Skeletal muscle satellite cell (primary cell): ENCODE results near the gene SORBS2.

Source experiments
- H3K27me3 ChIP-seq: 2 replicates; pipeline ENCODE4 v1.7.0; 2013; ENCODE audit warnings: low read length; ENCODE audit not compliant: control insufficient read depth, insufficient read depth
- H3K36me3 ChIP-seq: 2 replicates; pipeline ENCODE4 v1.7.0; 2013; ENCODE audit warnings: mild to moderate bottlenecking, control low read depth, low read length; ENCODE audit not compliant: insufficient read depth
- H3K4me1 ChIP-seq: 2 replicates; pipeline ENCODE4 v1.7.0; 2013; ENCODE audit warnings: low read length; ENCODE audit not compliant: control insufficient read depth, insufficient read depth
- H3K4me2 ChIP-seq: 2 replicates; pipeline ENCODE4 v1.7.0; 2013; ENCODE audit warnings: mild to moderate bottlenecking, low read length
- H3K4me3 ChIP-seq: 2 replicates; pipeline ENCODE4 v1.7.0; 2013; ENCODE audit warnings: low read length
- H3K9ac ChIP-seq: 2 replicates; pipeline ENCODE4 v1.7.0; 2013; ENCODE audit warnings: mild to moderate bottlenecking, low read depth, low read length, moderate library complexity
- H3K9me3 ChIP-seq: replicated peaks from 2 replicates; pipeline ENCODE4 v1.7.0; 2013; ENCODE audit warnings: mild to moderate bottlenecking, control low read depth, low read length

The SORBS2 gene

DNA sequence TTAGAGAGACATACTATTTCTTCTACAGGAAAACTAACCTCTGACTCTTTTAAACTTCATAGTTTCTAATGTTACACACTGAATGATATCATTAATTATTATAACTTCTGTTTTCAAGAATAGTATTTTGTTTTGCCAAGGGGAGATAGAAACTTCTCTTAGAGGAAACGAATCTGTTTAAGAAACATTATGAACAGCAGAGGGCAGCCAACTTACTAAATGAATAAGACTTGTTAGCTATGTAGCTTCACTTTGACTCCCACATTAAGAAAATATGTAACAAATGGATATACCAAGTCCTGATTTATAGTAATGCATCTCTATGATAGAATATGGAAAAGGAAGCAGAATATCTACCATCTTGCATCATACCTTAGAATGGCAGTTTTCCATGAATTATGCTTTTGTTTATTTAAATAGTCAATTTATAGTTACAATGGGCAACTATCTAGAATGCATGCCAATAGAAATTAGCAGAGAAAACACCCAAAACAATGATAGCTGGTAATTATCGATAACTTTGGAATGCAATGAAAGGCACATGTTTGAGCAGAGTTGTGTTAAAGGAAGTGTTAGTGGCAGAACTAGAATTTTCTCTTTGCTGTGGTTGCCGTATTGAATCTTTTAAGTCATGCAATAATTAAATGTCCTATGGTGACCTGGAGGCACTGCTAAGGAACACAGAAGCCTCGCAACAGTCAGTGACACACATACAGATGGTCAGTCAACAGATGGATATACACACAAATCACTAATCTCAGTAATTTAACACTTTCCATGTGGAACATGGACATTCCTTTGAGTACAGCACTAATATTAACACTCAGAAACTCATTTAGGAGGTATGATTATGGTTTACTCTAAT, 171.0 kb downstream of the SORBS2 start:
- H3K9me3 ChIP-seq = no peaks in the 10 kb centered on the region
- H3K9ac ChIP-seq = no peak overlapping the region

DNA sequence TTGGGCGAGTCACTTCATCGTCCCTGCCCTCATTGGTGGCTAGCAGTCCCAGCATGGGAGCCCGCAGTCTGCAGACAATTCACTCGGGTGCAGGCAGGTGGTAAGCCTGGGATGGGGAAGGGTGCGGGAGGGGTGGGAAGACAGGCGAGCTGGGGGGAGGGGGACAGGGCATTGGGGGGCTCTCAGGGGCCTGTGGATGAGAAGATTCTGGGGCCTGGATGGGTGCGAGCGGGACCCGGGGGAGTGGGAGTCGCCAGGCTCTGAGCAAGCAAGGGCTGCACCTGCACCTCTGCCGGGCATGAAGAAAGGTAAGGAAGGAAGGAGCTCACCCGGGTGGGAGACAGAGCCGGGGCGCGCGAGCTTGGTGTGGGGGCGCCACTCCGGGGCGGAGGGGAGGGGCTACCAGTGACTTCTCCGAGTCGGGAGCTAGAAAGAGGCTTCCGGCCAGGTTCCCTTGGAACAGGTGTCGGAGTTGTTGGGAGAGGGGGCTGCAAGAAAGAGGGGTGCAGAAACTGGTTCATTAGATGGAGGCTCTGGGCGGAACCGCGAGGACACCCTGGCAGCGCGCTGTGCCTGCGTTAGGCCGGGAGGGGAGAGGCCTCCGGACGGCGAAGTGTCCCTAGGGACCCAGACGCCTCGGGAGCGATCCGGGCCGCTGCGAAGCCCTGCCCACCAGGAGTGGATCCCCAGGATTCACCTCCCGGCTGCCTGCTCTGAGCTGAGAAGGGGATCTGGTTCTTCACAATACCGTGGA, 173.3 kb downstream of the SORBS2 start:
- H3K36me3 ChIP-seq = no peaks in the 10 kb centered on the region
- H3K27me3 ChIP-seq = no peaks in the 10 kb centered on the region
- H3K4me2 ChIP-seq = peak overlapping the region; percentile 53
- H3K9me3 ChIP-seq = no peaks in the 10 kb centered on the region
- H3K4me1 ChIP-seq = peaks cover 4% of the 10 kb centered on the region
- no peak overlapping the region for H3K4me3 ChIP-seq
- H3K9ac ChIP-seq = no peak overlapping the region

More for the DNA sequence above, 171.0 kb downstream of the SORBS2 start:
- no peak overlapping the region for H3K4me3 ChIP-seq
- no peak overlapping the region for H3K4me2 ChIP-seq
- H3K27me3 ChIP-seq = no peaks in the 10 kb centered on the region
- no peaks in the 10 kb centered on the region for H3K36me3 ChIP-seq
- H3K4me1 ChIP-seq = peaks cover 4% of the 10 kb centered on the region

DNA sequence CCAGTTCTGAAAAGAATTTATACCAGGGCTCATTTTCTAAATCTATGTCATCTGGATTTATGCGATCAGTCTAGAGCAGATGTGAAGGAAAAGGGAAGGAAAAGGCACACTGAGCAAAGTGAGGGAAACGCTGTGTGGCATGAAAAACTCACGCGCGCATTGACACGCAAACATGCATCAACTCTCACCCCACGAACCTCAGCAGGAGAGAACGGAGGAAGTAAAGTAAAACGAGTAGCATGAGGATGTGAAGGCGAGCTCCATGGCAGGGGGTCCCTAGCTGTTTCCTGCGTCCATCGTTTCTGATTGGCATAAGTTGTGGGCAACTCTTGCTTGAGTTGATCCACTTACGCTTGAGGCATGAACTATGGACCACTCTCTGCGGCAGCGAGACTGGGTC, 173.9 kb downstream of the SORBS2 start:
- Histone ChIP-seq H3K9me3 (no peaks in the 10 kb centered on the region), H3K36me3 (no peaks in the 10 kb centered on the region), H3K4me3 (no peak overlapping the region), H3K27me3 (no peaks in the 10 kb centered on the region), H3K4me2 (no peak overlapping the region), H3K4me1 (peaks cover 4% of the 10 kb centered on the region), H3K9ac (no peak overlapping the region)

DNA sequence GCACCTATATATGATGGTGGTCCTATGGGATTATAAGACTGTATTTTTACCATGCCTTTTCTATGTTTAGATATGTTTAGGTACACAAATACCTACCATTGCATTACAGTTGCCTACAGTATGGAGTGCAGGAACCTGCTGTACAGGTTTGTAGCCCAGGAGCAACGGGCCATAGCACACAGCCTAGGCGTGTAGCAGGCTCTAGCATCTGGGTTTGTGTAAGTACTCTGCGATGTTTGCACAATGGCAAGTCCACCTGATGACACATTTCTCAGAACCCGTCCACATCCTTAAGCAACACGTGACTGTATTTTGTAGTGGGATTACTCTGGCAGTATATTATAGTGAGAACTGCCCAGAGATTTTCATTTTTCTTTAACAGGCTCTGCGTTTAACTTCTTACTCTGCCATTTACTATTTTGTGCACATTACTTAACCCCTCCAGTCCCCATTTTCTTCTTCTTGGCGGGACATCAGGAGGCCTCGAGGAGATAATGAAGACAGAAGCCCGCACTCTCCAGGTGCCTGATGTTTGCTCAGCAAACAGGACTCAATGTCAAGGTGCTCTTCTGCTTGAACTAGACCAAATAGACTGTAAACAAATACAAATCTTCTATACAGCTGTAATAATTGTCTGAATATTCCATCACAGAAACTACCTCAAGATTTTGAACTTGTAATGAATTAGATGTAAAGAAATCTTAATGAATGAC, 174.7 kb downstream of the SORBS2 start:
- H3K27me3 ChIP-seq = no peaks in the 10 kb centered on the region
- peaks cover 4% of the 10 kb centered on the region for H3K4me1 ChIP-seq
- H3K4me3 ChIP-seq = no peak overlapping the region
- H3K9me3 ChIP-seq = no peaks in the 10 kb centered on the region
- no peak overlapping the region for H3K9ac ChIP-seq
- no peaks in the 10 kb centered on the region for H3K36me3 ChIP-seq
- no peak overlapping the region for H3K4me2 ChIP-seq

DNA sequence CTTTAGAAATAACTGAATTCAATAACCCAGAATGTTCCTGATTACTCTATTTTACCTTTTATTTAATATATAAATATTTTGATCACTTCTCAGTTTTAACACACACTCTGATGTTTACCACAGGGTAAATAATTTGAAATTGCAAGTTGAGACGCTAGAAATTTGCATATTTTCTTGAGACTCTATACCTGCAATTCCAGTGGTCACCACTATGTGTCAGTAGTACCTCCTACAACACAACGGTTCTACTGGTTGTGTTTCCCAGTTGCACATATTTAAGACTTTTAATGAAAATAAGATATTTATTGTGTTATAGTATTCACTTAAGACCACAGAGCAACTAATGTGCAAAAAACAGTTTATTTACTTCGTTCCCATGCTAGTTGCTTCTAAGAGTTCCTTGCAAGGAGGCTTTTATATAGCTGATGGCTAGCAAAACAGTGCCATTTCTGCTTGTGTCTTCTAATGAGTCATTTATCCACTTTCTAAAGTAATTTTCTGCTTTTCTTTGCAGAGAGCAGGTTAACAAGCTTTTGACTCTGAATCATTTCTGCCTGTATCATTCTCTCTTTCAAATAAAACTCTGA, 177.8 kb downstream of the SORBS2 start:
- Histone ChIP-seq H3K36me3 (no peaks in the 10 kb centered on the region), H3K4me3 (no peak overlapping the region), H3K9ac (no peak overlapping the region), H3K9me3 (no peaks in the 10 kb centered on the region), H3K4me1 (peaks cover 2% of the 10 kb centered on the region), H3K27me3 (no peaks in the 10 kb centered on the region), H3K4me2 (no peak overlapping the region)

DNA sequence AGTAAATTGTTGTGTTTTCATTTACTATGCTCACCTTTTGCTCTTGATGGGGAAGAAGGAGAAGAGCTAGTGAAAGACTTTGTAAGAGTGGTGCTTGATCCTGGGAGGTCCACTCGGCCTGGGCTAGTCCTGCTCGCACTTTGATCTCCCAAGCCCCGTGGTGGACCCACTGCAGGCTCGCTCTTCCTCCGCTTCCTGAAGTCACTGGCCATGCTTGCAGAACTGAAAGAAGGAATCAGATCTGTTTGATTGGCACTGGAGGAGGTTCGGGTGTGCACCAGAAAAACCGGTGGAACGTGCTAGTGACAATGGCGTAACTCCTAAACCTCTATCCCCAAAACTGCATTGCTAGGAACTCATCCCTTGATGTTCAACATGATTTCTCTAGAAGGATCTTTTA, 185.2 kb downstream of the SORBS2 start:
- Histone ChIP-seq H3K4me3 (no peak overlapping the region), H3K9ac (no peak overlapping the region), H3K4me2 (no peak overlapping the region), H3K4me1 (no peaks in the 10 kb centered on the region), H3K27me3 (no peaks in the 10 kb centered on the region), H3K9me3 (no peaks in the 10 kb centered on the region), H3K36me3 (no peaks in the 10 kb centered on the region)

DNA sequence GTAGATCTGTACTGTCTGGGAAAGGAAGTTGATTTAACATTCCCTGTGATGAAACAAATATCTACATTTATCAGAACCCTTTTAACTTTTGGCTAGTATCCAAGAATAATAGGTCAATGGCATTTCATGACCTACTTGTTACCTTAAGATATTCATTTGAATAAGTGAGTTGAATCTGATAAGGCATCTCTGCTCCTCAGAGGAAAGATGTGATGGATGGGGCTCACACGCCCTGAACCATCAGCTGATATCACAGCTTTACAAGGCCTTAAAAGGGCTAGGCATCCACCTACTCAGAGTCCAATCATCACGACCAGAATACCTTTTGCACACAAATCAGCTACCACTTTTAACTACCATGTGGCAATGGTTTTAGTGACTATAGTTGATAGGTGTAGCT, 186.5 kb downstream of the SORBS2 start:
- H3K9ac ChIP-seq = no peak overlapping the region
- no peaks in the 10 kb centered on the region for H3K4me1 ChIP-seq
- H3K27me3 ChIP-seq = no peaks in the 10 kb centered on the region
- no peaks in the 10 kb centered on the region for H3K9me3 ChIP-seq
- H3K4me2 ChIP-seq = no peak overlapping the region
- no peaks in the 10 kb centered on the region for H3K36me3 ChIP-seq
- no peak overlapping the region for H3K4me3 ChIP-seq

DNA sequence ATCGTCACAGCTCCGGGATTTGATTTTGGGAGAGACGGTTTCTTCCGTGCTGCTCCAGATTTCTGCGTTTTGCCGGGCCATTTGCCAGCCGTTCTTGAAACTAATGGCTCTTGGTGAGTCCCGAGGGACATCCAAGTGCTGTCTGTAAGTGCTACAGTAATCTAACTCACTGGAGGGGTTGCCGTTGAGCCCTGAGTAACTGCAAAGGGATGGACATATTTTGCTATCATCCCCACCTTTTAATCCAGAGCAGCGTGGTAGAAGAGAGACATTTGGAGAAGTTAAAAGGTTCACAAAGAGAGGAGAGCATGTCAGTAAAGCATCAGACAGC, 187.8 kb downstream of the SORBS2 start:
- H3K9ac ChIP-seq = no peak overlapping the region
- H3K4me1 ChIP-seq = no peaks in the 10 kb centered on the region
- no peak overlapping the region for H3K4me3 ChIP-seq

DNA sequence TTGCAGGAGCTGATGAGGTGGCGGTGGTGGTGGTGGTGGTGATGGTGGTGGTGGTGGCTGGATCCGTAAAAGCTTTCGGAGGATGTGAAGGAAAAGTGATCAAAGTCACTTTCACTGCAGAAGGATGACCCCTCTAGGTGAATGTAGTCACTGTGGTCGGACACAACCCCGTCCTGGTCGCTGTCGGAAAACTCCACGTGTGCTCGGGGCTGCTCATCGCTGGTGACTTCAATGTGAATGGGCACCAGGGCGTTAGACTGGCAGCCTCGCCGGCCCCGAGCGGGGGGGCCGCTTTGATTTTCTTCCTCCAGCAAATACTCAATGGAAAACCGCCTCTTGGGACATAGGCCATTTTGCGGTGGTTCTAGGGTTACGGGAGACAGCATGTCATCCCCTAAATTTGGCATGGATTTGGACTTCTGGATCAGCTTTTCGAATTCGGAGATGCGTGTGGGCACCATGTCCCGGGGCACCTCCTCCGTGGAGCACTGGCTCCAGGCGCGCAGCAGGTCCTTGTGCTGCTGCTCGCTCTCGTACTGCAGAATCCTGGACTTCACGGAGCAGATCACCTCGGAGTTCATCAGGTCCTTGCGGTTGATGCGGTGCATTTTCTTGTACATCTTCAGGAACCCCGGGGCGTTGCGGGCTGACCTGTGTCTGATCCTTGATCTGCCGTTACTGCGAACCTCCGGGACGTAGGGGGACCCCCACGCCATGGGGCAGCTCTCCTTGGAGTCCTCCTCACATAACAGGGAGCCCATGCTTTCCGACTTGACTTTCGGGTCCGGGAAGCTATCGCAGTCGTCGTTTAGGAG, 188.3 kb downstream of the SORBS2 start:
- Histone ChIP-seq H3K36me3 (no peaks in the 10 kb centered on the region), H3K4me2 (no peak overlapping the region), H3K9me3 (no peaks in the 10 kb centered on the region), H3K4me3 (no peak overlapping the region), H3K27me3 (no peaks in the 10 kb centered on the region), H3K4me1 (no peaks in the 10 kb centered on the region), H3K9ac (no peak overlapping the region)

More for the DNA sequence above, 187.8 kb downstream of the SORBS2 start:
- H3K4me2 ChIP-seq = no peak overlapping the region
- no peaks in the 10 kb centered on the region for H3K27me3 ChIP-seq
- H3K9me3 ChIP-seq = no peaks in the 10 kb centered on the region
- no peaks in the 10 kb centered on the region for H3K36me3 ChIP-seq

DNA sequence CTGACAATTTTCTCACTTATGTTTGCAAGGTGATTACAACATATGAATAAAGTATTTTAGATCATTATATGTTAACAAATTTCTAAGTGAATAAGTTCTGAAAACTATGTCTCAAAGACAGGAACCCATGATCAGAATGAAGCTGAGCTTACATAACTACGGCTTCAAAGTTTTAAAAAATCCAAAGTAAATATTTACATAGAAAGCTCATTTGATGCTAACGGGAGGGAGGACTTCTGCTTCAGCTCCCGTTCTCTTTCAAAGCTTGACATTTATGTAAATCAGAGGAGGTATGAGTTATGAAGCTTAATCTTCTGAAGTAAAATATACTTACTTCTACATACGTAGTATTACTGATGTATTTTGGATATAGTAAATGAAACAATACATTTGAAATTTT, 203.8 kb downstream of the SORBS2 start:
- Histone ChIP-seq H3K4me3 (no peak overlapping the region), H3K27me3 (no peaks in the 10 kb centered on the region), H3K36me3 (no peaks in the 10 kb centered on the region), H3K4me2 (no peak overlapping the region), H3K4me1 (no peaks in the 10 kb centered on the region), H3K9ac (no peak overlapping the region), H3K9me3 (no peaks in the 10 kb centered on the region)
